HG03097 (cell line): ENCODE data around the gene WDR88.

Experiments
- ATAC-seq: cut with Tn5 transposase; IDR thresholded peaks from one replicate; pipeline ENCODE4 v1.9.1; 2021; ENCODE audit not compliant: unreplicated experiment, low FRiP score

WDR88 gene

DNA sequence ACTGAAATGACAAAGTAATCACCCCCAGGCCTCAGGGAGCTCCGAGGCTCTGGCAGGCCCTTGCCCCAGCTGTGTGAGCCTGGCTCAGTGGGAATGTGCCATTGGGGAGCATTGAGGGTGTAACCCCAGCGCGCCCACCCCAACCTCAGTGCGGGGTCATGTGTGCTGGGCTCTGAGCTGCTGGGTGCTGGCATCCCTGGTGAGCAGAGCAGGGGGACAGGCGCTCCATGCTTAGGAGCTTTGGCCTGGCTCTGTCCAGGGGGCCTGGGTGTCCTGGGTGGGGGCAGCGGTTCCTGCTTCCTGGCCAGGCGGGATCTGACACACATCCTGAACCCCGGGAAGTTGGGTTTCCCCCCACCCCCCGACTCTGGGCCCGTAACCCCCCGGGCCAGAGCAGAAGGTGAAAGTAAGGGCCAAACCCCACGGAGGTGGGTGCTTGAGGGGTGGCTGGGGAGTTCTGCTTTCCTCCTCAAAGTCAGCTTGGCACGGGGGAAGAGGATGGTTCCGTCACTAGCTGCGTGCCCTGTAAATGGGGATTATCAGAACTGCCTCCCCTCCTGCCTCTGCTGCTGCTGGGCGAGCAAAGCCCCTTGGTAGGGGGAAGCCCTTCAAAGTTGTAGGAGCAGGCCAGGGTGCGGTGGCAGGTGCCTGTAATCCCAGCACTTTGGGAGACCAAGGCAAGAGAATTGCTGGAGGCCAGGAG lies 63.9 kb downstream of the WDR88 start:
- no peak for ATAC-seq

DNA sequence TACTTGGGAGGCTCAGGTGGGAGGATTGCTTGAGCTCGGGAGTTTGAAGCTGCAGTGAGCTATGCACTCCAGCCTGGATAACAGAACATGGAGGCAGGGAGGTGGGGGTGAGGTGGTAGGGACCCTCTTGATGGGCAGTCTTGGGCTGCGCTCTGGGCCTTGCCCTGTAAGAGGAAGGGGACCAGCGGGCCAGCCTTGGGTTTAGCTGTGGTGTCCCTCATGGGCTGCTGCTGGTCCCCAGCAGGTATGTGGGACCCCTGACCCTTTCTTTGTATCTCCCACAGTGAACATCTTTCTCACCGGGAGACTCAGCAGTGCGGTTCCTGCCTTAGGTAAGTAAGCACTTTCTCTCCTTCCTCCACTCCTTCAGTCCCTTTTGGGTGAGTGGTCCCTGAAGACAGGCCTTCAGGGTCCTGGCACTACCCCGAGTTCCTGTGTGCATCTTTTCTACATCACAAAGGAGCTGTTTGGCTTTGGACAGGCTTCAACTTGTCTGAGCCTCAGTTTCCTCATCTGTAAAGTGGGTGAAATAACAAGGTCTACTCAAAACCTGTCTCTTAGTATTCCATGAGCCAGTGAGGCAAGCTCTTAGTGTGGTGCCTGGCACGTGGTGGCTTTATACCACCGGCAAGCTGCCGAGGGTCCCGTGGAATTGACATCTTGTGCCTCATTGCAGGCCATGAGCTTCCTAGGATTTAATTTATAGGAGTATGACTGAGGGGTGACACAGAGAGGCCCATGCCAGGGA lies 64.7 kb downstream of the WDR88 start:
- no peak for ATAC-seq

DNA sequence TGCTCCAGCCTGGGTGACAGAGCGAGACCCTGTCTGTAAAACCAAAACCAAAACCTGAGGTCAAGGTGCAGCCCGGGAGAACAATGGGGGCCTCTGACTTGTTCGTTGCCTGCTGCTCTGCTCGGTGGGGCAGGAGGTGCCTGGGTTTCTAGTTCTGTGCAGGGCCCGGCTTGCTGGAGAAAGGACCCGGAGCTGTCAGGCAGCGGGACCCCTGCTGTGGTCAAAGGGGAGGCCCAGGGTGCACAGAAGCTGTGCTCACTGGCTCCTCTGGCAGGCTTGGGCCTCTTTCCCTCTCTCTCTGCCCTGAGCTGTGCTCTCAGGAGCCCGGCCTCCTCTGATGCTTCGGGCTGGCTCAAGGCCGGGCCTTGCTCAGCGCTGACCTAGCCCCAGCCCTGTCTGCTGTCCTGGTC lies 65.7 kb downstream of the WDR88 start:
- ATAC-seq: no peak

DNA sequence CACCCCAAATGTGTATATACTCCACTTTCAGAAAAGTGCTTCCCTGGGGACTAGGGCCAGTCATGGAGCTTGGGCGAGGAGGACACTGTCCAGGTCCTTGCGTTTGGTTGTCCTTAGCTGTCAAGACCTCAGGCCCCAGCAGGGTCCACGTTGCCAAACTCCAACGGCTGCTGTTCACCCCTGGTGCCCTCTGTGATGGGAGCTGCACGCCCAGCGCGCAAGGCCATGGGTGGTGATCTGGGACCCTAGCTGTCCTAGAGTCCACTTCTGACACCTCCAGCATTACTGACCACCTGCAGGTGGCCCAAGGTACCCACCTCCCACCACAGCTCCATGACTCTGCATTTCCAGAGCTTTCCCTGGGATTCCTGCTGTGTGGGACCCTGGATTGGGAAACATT lies 66.3 kb downstream of the WDR88 start:
- no peak for ATAC-seq

DNA sequence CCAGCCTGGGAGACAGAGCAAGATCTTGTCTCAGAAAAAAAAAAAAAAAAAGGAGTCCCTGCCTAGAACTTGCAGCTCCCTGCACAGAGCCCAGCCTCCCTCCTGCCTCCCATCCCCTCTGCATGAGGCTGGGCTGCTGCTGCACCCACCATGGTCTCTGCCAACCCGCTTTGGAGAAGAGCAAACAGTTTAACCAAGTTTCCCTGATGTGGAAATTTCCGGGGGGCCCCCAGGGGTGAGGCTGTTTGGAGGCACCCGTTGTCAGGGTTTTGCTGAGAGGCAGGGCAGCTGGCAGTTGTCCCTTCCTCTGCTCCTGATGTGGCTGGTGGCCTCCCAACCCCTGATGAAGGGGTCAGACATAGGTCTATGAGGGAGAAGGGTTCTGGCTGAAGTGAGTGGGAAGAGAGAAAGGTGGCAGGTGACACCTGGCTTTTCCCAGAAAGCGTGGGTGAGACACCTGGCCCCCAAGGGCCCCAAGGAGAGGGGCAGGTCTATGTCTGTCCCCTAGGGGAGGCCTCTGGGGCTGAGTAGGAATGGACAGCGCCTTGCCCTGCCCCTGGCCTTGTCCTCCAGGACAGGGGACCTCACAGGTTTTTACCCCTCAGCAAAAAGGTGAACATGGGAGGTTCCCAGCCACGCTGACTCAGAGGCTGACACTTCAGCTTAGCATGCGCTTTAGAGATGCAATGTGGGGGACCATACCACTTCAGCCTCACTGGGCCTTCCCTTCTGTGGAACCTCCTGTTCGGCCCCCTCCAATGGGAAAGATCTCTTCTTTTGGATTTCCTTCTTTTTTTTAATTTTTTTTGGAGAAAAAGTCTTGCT lies 67.7 kb downstream of the WDR88 start:
- ATAC-seq: no peak

- no peak for ATAC-seq
Observed at GRCh38 chr19:33201473-33201872, 69.6 kb downstream of the WDR88 start.

DNA sequence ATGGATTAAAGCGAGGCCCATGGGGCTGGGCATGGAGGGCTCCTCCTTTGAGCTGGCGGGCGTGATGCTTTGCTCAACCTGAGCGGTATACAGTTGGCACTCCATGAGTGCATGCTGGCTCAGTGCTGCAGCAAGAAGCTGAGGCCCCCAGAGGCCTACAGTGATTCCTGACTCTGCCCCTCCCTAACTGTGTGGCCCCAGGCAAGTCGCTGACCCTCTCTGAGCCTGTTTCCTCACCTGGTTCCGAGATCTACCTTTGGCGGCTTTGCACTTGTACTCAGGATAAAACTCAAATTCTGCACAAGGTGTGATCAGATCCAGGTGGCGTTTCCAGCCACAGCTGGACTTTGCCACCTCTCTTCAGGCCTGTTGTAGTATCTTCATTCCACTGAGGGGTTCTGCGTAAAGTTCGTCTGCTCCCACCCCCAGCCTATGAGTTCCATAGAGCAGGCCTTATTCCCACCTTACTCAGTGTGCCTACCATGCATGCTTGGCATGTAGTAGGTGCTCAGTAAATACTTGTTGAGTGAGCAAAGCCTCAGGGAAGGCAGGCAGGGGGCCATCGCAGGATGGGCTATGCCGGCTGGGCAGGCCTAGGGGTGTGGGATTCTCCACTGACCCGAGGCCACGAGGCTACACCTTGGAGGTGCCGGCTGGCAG lies 70.1 kb downstream of the WDR88 start:
- ATAC-seq: no peak

GRCh38 chr19:33202546-33203507 lies 70.9 kb downstream of the WDR88 start:
- no peak for ATAC-seq

GRCh38 chr19:33203529-33203928 lies 71.6 kb downstream of the WDR88 start:
- no peak for ATAC-seq

- ATAC-seq: no peak
Observed at GRCh38 chr19:33204136-33204973, 72.4 kb downstream of the WDR88 start.

DNA sequence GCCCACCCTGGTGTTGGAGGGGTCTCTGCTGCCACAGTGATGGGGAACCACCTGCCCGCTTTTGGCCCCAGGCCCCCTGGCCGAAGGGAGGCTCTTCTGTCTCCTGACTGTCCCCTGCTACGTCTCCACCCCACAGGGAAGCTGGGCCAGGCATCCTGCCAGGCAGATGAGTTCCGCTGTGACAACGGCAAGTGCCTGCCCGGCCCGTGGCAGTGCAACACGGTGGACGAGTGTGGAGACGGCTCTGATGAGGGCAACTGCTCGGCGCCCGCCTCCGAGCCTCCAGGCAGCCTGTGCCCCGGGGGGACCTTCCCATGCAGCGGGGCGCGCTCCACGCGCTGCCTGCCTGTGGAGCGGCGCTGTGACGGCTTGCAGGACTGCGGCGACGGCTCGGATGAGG lies 73.2 kb downstream of the WDR88 start:
- ATAC-seq: no peak

DNA sequence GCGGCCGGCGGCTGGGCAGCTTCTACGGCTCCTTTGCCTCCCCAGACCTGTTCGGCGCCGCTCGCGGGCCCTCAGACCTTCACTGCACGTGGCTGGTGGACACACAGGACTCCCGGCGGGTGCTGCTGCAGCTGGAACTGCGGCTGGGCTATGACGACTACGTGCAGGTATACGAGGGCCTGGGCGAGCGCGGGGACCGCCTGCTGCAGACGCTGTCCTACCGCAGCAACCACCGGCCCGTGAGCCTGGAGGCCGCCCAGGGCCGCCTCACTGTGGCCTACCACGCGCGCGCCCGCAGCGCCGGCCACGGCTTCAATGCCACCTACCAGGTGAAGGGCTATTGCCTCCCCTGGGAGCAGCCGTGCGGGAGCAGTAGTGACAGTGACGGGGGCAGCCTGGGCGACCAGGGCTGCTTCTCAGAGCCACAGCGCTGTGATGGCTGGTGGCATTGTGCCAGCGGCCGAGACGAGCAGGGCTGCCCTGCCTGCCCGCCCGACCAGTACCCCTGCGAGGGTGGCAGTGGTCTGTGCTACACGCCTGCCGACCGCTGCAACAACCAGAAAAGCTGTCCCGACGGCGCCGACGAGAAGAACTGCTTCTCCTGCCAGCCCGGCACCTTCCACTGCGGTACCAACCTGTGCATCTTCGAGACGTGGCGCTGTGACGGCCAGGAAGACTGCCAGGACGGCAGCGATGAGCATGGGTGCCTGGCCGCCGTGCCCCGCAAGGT lies 73.8 kb downstream of the WDR88 start:
- ATAC-seq: no peak

GRCh38 chr19:33206261-33207039 lies 74.5 kb downstream of the WDR88 start:
- no peak for ATAC-seq

- ATAC-seq: no peak
Observed at GRCh38 chr19:33207040-33207620, 75.2 kb downstream of the WDR88 start.

DNA sequence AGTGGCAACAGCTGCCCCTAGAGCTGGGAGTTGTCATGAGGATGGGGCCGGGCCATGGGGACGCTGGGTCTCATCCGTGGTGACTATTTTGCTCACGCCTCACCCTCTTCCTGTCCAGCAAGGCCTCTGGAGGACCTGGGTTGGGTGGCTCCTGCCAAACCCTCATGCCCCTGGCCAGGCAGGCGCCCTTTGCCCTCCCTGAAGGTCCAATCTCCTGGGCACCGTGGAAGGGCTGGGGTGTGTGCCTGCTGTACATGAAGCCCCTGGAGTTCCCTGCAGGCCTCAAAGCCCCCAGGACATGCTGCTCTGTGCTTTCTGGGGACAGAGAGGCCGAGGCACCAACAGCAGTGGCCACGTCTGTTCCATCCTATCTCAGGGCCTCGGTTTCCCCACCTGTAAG lies 76.0 kb downstream of the WDR88 start:
- ATAC-seq: no peak

- ATAC-seq: no peak
Observed at GRCh38 chr19:33208371-33208895, 76.5 kb downstream of the WDR88 start.
